Heart left ventricle (tissue), 16 donors: Measurements from ENCODE around the gene RGP1. TPM values are rescaled to one million over a fixed set of nuclear protein-coding genes. Genes with fewer than 3 reads are reported as not detected.

Experiments
- ATAC-seq, 4 donors: fragments of 200-7000 bp; cut with Tn5 transposase; one replicate each; pipeline ENCODE4 v1.9.1; 2020 to 2022; ENCODE audit warnings: moderate library complexity in 4 of 4, mild to moderate bottlenecking in 3 of 4, moderate number of reproducible peaks in 1 of 4
- DNase-seq, 5 donors: peaks; one replicate each; pipeline ENCODE4 v3.0.0-alpha.2; 2020
- H3K27ac ChIP-seq, 12 donors: fragments of 200-600 bp; sonication (generic) in 4 of 12; one replicate each; pipeline versions ENCODE4 v1.5.0 to v1.8.0; 2016 to 2022; ENCODE audit warnings: mild to moderate bottlenecking in 2 of 12
- H3K27me3 ChIP-seq, 9 donors: fragments of 200-600 bp; sonication (generic) in 2 of 9; one replicate each; pipeline versions ENCODE4 v1.5.1 to v1.8.0; 2016 to 2022; ENCODE audit warnings: mild to moderate bottlenecking in 3 of 9
- H3K36me3 ChIP-seq, 9 donors: fragments of 200-600 bp; sonication (generic) in 2 of 9; one replicate each; pipeline versions ENCODE4 v1.5.0 to v1.8.0; 2018 to 2022; ENCODE audit warnings: mild to moderate bottlenecking in 2 of 9
- H3K4me1 ChIP-seq, 12 donors: fragments of 200-600 bp; sonication (generic) in 4 of 12; one replicate each; pipeline versions ENCODE4 v1.5.0 to v1.8.0; 2016 to 2022; ENCODE audit warnings: mild to moderate bottlenecking in 3 of 12
- H3K4me3 ChIP-seq, 12 donors: fragments of 200-600 bp; sonication (generic) in 4 of 12; one replicate each; pipeline versions ENCODE4 v1.5.0 to v1.8.0; 2017 to 2022; ENCODE audit warnings: mild to moderate bottlenecking in 9 of 12, moderate library complexity in 4 of 12
- H3K9me3 ChIP-seq, 12 donors: fragments of 200-600 bp; sonication (generic) in 4 of 12; one replicate each; pipeline versions ENCODE4 v1.5.0 to v1.8.0; 2016 to 2022; ENCODE audit warnings: mild to moderate bottlenecking in 1 of 12
- CTCF ChIP-seq, 12 donors: fragments of 200-600 bp; sonication (generic) in 4 of 12; IDR thresholded peaks; one replicate each; pipeline versions ENCODE4 v1.5.0 to v1.8.0; 2018 to 2022; ENCODE audit warnings: antibody characterized with exemption in 12 of 12, mild to moderate bottlenecking in 5 of 12
- POLR2A ChIP-seq, 2 donors: fragments of 450-650 bp; IDR thresholded peaks; one replicate each; pipeline ENCODE4 v1.6.1; 2017; ENCODE audit warnings: antibody characterized with exemption in 2 of 2, mild to moderate bottlenecking in 2 of 2, moderate library complexity in 2 of 2
- WGBS, 4 donors: extraction: QIAGEN DNeasy Blood & Tissue Kit in 2 of 4; methylation state at CpG; one replicate each; pipeline versions ENCODE4 v1.1.5 to v1.1.7; 2013 to 2018; 5-methylcytosine and 5-hydroxymethylcytosine counted together
- intact Hi-C, 10 donors: fragments of 100-400 bp; cut with DNase I; formaldehyde crosslinking; loops; one replicate each; pipeline versions ENCODE4 v1.11.1 to v1.14.2; 2022
- long read RNA-seq, 3 donors: library from polyadenylated mRNA; unstranded; transcript quantifications; one replicate each; pipeline ENCODE4 v2.0.0, GENCODE V29; 2020 to 2021
- polyA plus RNA-seq, 2 donors: library from polyadenylated mRNA; stranded (reverse); fragments of 200-250 nt; gene quantifications; one replicate each; pipeline ENCODE4 v1.2.3, GENCODE V29; 2013
- total RNA-seq, 9 donors: library from RNA; depleted of rRNA in 2 of 9; stranded (reverse); fragments of >200 nt in 2 of 9; fragmentation: NEBNext Ultra II Directional in 3 of 9; extraction: Animal tissue kit (Norgen Biotek cat#: 25700) in 3 of 9; gene quantifications; one replicate each; pipeline versions ENCODE4 v1.1.0 to v1.2.4, GENCODE V29; 2016 to 2023
- donor health status: ischemic (EF 13 %, LVEDD 7.1; RV severe dilation, severe dysfunction).
- donor health status: healthy with polysubstance abuse.
- donor health status: DM: no; HTN: yes; CAD: no.
- donor health status: DM: no; HTN: no; CAD: no.
- donor health status: ischemic (EF 25% LVEDD 6.9; RV normal size, moderate dysfunction).
- donor health status: ischemic (EF 25% LVEDD 5.7; RV mildly dilated, moderate dysfunction).
- donor health status: healthy.
- donor health status: DM: yes; HTN: yes; CAD: no.
- donor health status: ischemic (EF 35%, LVEDD 5.7; RV mildly dilated, moderate dysfunction).
- donor health status: nonischemic (EF 11% LVEDD 7.7; RV severe dilation, severe dysfunction).
- donor health status: DM: yes; HTN: yes; CAD: no.
- donor health status: PGD.
- donor health status: ischemic (EF 29% LVEDD 5.4; RV normal size, mild dysfunction).
- donor health status: nonischemic (EF 23%, LVEDD 6.1; RV moderate dilation, normal function).

RGP1 gene
- total RNA-seq: 10 to 100 TPM; 25.4 to 38.8 (median 32.7) TPM
- 10 to 100 TPM; 14.7 to 29.8 TPM for polyA plus RNA-seq
- long read RNA-seq, donor 1, full-length matches to known transcripts: 1 of 29 reads
- long read RNA-seq, donor 1, partial matches to known transcripts: 1 of 29 reads
- long read RNA-seq, donor 1, other reads (novel, unspliced or antisense): 27 of 29 reads
- long read RNA-seq, donor 2, full-length matches to known transcripts: 9 of 19 reads
- long read RNA-seq, donor 2, partial matches to known transcripts: 3 of 19 reads
- long read RNA-seq, donor 2, other reads (novel, unspliced or antisense): 7 of 19 reads
- long read RNA-seq, donor 3, full-length matches to known transcripts: 4 of 40 reads
- long read RNA-seq, donor 3, partial matches to known transcripts: 2 of 40 reads
- long read RNA-seq, donor 3, other reads (novel, unspliced or antisense): 34 of 40 reads

GRCh38 chr9:35748858-35749514 is at the start of gene RGP1, which contains the start of gene GBA2:
RGP1 (plus strand) TSS chr9:35749287; CDS start chr9:35749756, 469 bp downstream.
GBA2 (minus strand) TSS chr9:35749228; CDS start chr9:35748704, 524 bp downstream.
- Histone ChIP-seq H3K4me1 (peaks cover 2 to 60% (median 49%) of the 10 kb centered on the region in 12 donors), H3K27ac (peak within 1 kb of the TSS; percentile 92 to 99 (median 97)), H3K27me3 (no peaks in the 10 kb centered on the region), H3K36me3 (peaks cover 0 to 59% (median 49%) of the 10 kb centered on the region in 9 donors), H3K4me3 (peak within 1 kb of the TSS; percentile 71 to 99 (median 88)), H3K9me3 (no peaks in the 10 kb centered on the region)
- intact Hi-C loops: loop anchor here in 4 of 10 donors (2.0 to 5.0 kb wide), 3 partner anchors 16 to 92 kb away; partner anchors contain the start of genes CREB3 (in 3 of the 4), TLN1 (in 3 of the 4), CCDC107 (in 2 of the 4) and RMRP (in 2 of the 4)
- no peak for TF ChIP-seq CTCF (IDR thresholded peaks at IDR 0.05)
- TF ChIP-seq POLR2A (IDR thresholded peaks at IDR 0.05): peak; percentile 19 to 87
- ATAC-seq: peak; percentile 81 to 94 (median 92)
- WGBS, 4 donors: 0 to 1% (median 1%) methylated on average over 18 to 69 of the region's 69 CpGs
- DNase-seq: peak; percentile 88 to 94 (median 93)

GRCh38 chr9:35700031-35700430 is 49.1 kb upstream of the RGP1 start:
- Histone ChIP-seq H3K9me3 (no peaks in the 10 kb centered on the region), H3K27me3 (no peaks in the 10 kb centered on the region), H3K27ac (peak overlapping the region in 4 of 12 donors; percentile 3 to 74 (median 54)), H3K36me3 (peaks cover 6 to 100% (median 94%) of the 10 kb centered on the region in 9 donors), H3K4me1 (peaks cover 0 to 19% (median 7%) of the 10 kb centered on the region in 12 donors), H3K4me3 (no peak overlapping the region)
- DNase-seq: peak in 2 of 5 donors; percentile 4 to 20
- TF ChIP-seq CTCF (IDR thresholded peaks at IDR 0.05) (no peak), POLR2A (IDR thresholded peaks at IDR 0.05) (no peak)
- no peak for ATAC-seq
- intact Hi-C loops: no loop called here
- 78 to 90% (median 86%) methylated on average over 11 of the region's 11 CpGs for WGBS, 4 donors

- peaks cover 0 to 21% (median 7%) of the 10 kb centered on the region in 12 donors for H3K4me1 ChIP-seq
- no peaks in the 10 kb centered on the region for H3K27me3 ChIP-seq
- H3K4me3 ChIP-seq: no peak overlapping the region
- ATAC-seq (peak; percentile 50 to 59 (median 58)), DNase-seq (peak in 2 of 5 donors; percentile 25 to 38)
- TF ChIP-seq POLR2A (IDR thresholded peaks at IDR 0.05) (no peak), CTCF (IDR thresholded peaks at IDR 0.05) (no peak)
- peaks cover 15 to 100% (median 99%) of the 10 kb centered on the region in 9 donors for H3K36me3 ChIP-seq
- intact Hi-C loops: loop anchor here in 1 of 10 donors (1.0 kb wide), 1 partner anchor 15 kb away; no protein-coding TSS in a partner anchor
- peak overlapping the region in 8 of 12 donors; percentile 3 to 74 (median 40) for H3K27ac ChIP-seq
- no peaks in the 10 kb centered on the region for H3K9me3 ChIP-seq
Observed at GRCh38 chr9:35700942-35701341, 48.1 kb upstream of the RGP1 start.
